Trophoblast cell (in vitro differentiated cells and primary cell): ENCODE measurements around the gene EFCAB10.

Experiments
- DNase-seq, 2 donors: peaks; one replicate each; pipeline ENCODE4 v3.0.0-alpha.2; 2016
- H2AFZ ChIP-seq: 2 replicates; pipeline ENCODE4 v1.6.1; 2013; ENCODE audit warnings: low read length, moderate library complexity, mild to moderate bottlenecking; ENCODE audit not compliant: insufficient read depth, poor library complexity
- H2AK5ac ChIP-seq: 2 replicates; pipeline ENCODE4 v1.6.1; 2013; ENCODE audit warnings: mild to moderate bottlenecking, low read length
- H2BK120ac ChIP-seq: 2 replicates; pipeline ENCODE4 v1.6.1; 2013; ENCODE audit warnings: low read length, mild to moderate bottlenecking, moderate library complexity; ENCODE audit not compliant: insufficient read depth, poor library complexity
- H2BK12ac ChIP-seq: 2 replicates; pipeline ENCODE4 v1.6.1; 2013; ENCODE audit warnings: mild to moderate bottlenecking, low read length, moderate library complexity
- H2BK5ac ChIP-seq: 2 replicates; pipeline ENCODE4 v1.6.1; 2013; ENCODE audit warnings: low read length, low read depth, moderate library complexity, mild to moderate bottlenecking; ENCODE audit not compliant: poor library complexity
- H3K14ac ChIP-seq: 2 replicates; pipeline ENCODE4 v1.6.1; 2013; ENCODE audit warnings: mild to moderate bottlenecking, low read length
- H3K18ac ChIP-seq: 2 replicates; pipeline ENCODE4 v1.6.1; 2013; ENCODE audit warnings: mild to moderate bottlenecking, low read length
- H3K23ac ChIP-seq: 2 replicates; pipeline ENCODE4 v1.6.1; 2013; ENCODE audit warnings: low read length
- H3K27ac ChIP-seq: 2 replicates; pipeline ENCODE4 v1.5.1; 2013; ENCODE audit warnings: low read depth, mild to moderate bottlenecking, inconsistent platforms, low read length, moderate library complexity
- H3K27me3 ChIP-seq: 2 replicates; pipeline ENCODE4 v1.6.1; 2013; ENCODE audit warnings: inconsistent platforms, mild to moderate bottlenecking, low read length, moderate library complexity; ENCODE audit not compliant: insufficient read depth
- H3K36me3 ChIP-seq, 2 experiments: 1 replicate in 1 of 2; 2 replicates in 1 of 2; pipeline ENCODE4 v1.6.1; 2013; ENCODE audit warnings: low read length in 2 of 2, mild to moderate bottlenecking in 2 of 2, moderate library complexity in 1 of 2; ENCODE audit not compliant: insufficient read depth in 2 of 2, control insufficient read depth in 1 of 2
- H3K4ac ChIP-seq: 2 replicates; pipeline ENCODE4 v1.6.1; 2013; ENCODE audit warnings: low read depth, mild to moderate bottlenecking, low read length, moderate library complexity
- H3K4me1 ChIP-seq, 2 experiments: 1 replicate in 1 of 2; 2 replicates in 1 of 2; pipeline ENCODE4 v1.6.1; 2013; ENCODE audit warnings: low read length in 2 of 2, mild to moderate bottlenecking in 2 of 2, moderate library complexity in 1 of 2; ENCODE audit not compliant: insufficient read depth in 2 of 2, control insufficient read depth in 1 of 2
- H3K4me2 ChIP-seq: 2 replicates; pipeline ENCODE4 v1.6.1; 2013; ENCODE audit warnings: inconsistent platforms, mild to moderate bottlenecking, low read length, moderate library complexity
- H3K4me3 ChIP-seq: 2 replicates; pipeline ENCODE4 v1.5.1; 2013; ENCODE audit warnings: mild to moderate bottlenecking, low read depth, low read length, inconsistent platforms
- H3K79me1 ChIP-seq: one replicate; pipeline ENCODE4 v1.6.1; 2013; ENCODE audit warnings: low read length
- H3K79me2 ChIP-seq: 2 replicates; pipeline ENCODE4 v1.6.1; 2013; ENCODE audit warnings: low read length, mild to moderate bottlenecking; ENCODE audit not compliant: control insufficient read depth, insufficient read depth, poor library complexity
- H3K9ac ChIP-seq: 2 replicates; pipeline ENCODE4 v1.6.1; 2013; ENCODE audit warnings: mild to moderate bottlenecking, low read length
- H3K9me3 ChIP-seq: 2 replicates; pipeline ENCODE4 v1.6.1; 2013; ENCODE audit warnings: low read depth, mild to moderate bottlenecking, control low read depth, inconsistent platforms, low read length; ENCODE audit not compliant: insufficient read depth
- H4K12ac ChIP-seq: 2 replicates; pipeline ENCODE4 v1.6.1; 2013; ENCODE audit warnings: low read depth, mild to moderate bottlenecking, low read length, moderate library complexity
- H4K8ac ChIP-seq: 2 replicates; pipeline ENCODE4 v1.6.1; 2013; ENCODE audit warnings: low read depth, mild to moderate bottlenecking, low read length, moderate library complexity
- H4K91ac ChIP-seq: one replicate; pipeline ENCODE4 v1.6.1; 2013; ENCODE audit warnings: low read depth, mild to moderate bottlenecking, low read length, moderate library complexity
- WGBS: extraction: QIAGEN DNeasy Blood & Tissue Kit; methylation state at CpG from one replicate; pipeline ENCODE4 v1.1.7; 2013; ENCODE audit warnings: missing lambda C conversion rate; ENCODE audit not compliant: insufficient read length, insufficient coverage; ENCODE audit errors: extremely low coverage; 5-methylcytosine and 5-hydroxymethylcytosine counted together

The EFCAB10 gene

GRCh38 chr7:105618016-105618296, 36.7 kb upstream of the EFCAB10 start:
- peaks cover 3 to 6% of the 10 kb centered on the region in 2 experiments for H3K36me3 ChIP-seq
- H3K23ac ChIP-seq: no peak overlapping the region
- H2BK5ac ChIP-seq: no peak overlapping the region
- H3K79me1 ChIP-seq: no peaks in the 10 kb centered on the region
- no CpG with 5 or more reads among the region's 5 CpGs for WGBS
- H3K79me2 ChIP-seq: no peaks in the 10 kb centered on the region
- H3K4me3 ChIP-seq: no peak overlapping the region
- no peak overlapping the region for H3K27ac ChIP-seq
- H3K4ac ChIP-seq: no peak overlapping the region
- H3K27me3 ChIP-seq: no peaks in the 10 kb centered on the region
- no peak overlapping the region for H4K12ac ChIP-seq
- H3K14ac ChIP-seq: no peak overlapping the region
- no peak overlapping the region for H3K18ac ChIP-seq
- H3K4me1 ChIP-seq: no peaks in the 10 kb centered on the region
- H2AK5ac ChIP-seq: no peak overlapping the region
- DNase-seq: no peak
- no peak overlapping the region for H2AFZ ChIP-seq
- H4K91ac ChIP-seq: no peak overlapping the region
- no peak overlapping the region for H3K4me2 ChIP-seq
- no peaks in the 10 kb centered on the region for H3K9me3 ChIP-seq
- H4K8ac ChIP-seq: no peak overlapping the region
- no peak overlapping the region for H2BK12ac ChIP-seq
- H3K9ac ChIP-seq: no peak overlapping the region
- no peak overlapping the region for H2BK120ac ChIP-seq

GRCh38 chr7:105617280-105618015, 36.2 kb upstream of the EFCAB10 start:
- no peak overlapping the region for H4K91ac ChIP-seq
- no peak for DNase-seq
- H3K27ac ChIP-seq: no peak overlapping the region
- no peak overlapping the region for H3K14ac ChIP-seq
- H3K36me3 ChIP-seq: peaks cover 3% of the 10 kb centered on the region in 2 experiments
- H4K8ac ChIP-seq: no peak overlapping the region
- no peak overlapping the region for H3K4me3 ChIP-seq
- no peaks in the 10 kb centered on the region for H3K9me3 ChIP-seq
- H3K9ac ChIP-seq: no peak overlapping the region
- WGBS: no CpG with 5 or more reads among the region's 14 CpGs
- H2AFZ ChIP-seq: no peak overlapping the region
- no peak overlapping the region for H3K18ac ChIP-seq
- H3K4me1 ChIP-seq: no peaks in the 10 kb centered on the region
- no peak overlapping the region for H2BK120ac ChIP-seq
- H2BK12ac ChIP-seq: no peak overlapping the region
- no peak overlapping the region for H4K12ac ChIP-seq
- no peaks in the 10 kb centered on the region for H3K79me1 ChIP-seq
- H3K4me2 ChIP-seq: no peak overlapping the region
- H3K23ac ChIP-seq: no peak overlapping the region
- no peak overlapping the region for H3K4ac ChIP-seq
- no peak overlapping the region for H2AK5ac ChIP-seq
- no peaks in the 10 kb centered on the region for H3K27me3 ChIP-seq
- H2BK5ac ChIP-seq: no peak overlapping the region
- no peaks in the 10 kb centered on the region for H3K79me2 ChIP-seq

DNA sequence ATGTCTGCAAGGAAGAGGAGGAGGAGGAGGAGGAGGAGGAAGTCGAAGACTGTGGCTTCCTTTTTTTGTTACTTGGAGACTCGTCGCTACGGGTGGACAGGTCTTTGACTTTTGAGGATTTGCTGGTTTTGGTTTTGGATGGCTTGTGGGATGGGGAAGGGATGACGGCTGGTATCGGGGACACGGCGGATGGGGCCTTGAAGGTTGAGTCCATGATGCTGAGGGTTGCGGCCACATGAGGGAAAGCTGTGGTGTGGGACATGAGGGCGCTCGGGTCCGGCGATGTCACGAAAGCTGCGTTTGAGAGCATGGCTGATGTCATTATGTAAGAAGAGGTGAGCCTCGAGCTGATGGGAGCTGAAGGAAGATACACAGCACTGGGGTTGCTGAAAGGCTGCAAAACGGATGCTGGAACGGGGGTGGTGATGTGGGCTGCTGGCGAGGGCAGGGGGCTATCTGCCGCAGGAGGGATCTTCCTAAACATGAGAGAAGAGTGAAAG, 33.1 kb upstream of the EFCAB10 start:
- H3K4me1 ChIP-seq: peaks cover 6 to 9% of the 10 kb centered on the region in 2 experiments
- H3K4me2 ChIP-seq: no peak overlapping the region
- peaks cover 3% of the 10 kb centered on the region in 2 experiments for H3K36me3 ChIP-seq
- H2AFZ ChIP-seq: no peak overlapping the region
- H2AK5ac ChIP-seq: no peak overlapping the region
- H3K9me3 ChIP-seq: no peaks in the 10 kb centered on the region
- H3K9ac ChIP-seq: no peak overlapping the region
- no peak overlapping the region for H3K18ac ChIP-seq
- no peak overlapping the region for H3K27ac ChIP-seq
- no peak overlapping the region for H2BK120ac ChIP-seq
- H2BK5ac ChIP-seq: no peak overlapping the region
- no peak overlapping the region for H3K14ac ChIP-seq
- no peaks in the 10 kb centered on the region for H3K79me2 ChIP-seq
- no CpG with 5 or more reads among the region's 20 CpGs for WGBS
- no peak overlapping the region for H4K12ac ChIP-seq
- no peak overlapping the region for H4K8ac ChIP-seq
- H3K23ac ChIP-seq: no peak overlapping the region
- no peak for DNase-seq
- H3K4ac ChIP-seq: no peak overlapping the region
- H2BK12ac ChIP-seq: no peak overlapping the region
- no peak overlapping the region for H4K91ac ChIP-seq
- no peak overlapping the region for H3K4me3 ChIP-seq
- H3K79me1 ChIP-seq: no peaks in the 10 kb centered on the region
- H3K27me3 ChIP-seq: no peaks in the 10 kb centered on the region

DNA sequence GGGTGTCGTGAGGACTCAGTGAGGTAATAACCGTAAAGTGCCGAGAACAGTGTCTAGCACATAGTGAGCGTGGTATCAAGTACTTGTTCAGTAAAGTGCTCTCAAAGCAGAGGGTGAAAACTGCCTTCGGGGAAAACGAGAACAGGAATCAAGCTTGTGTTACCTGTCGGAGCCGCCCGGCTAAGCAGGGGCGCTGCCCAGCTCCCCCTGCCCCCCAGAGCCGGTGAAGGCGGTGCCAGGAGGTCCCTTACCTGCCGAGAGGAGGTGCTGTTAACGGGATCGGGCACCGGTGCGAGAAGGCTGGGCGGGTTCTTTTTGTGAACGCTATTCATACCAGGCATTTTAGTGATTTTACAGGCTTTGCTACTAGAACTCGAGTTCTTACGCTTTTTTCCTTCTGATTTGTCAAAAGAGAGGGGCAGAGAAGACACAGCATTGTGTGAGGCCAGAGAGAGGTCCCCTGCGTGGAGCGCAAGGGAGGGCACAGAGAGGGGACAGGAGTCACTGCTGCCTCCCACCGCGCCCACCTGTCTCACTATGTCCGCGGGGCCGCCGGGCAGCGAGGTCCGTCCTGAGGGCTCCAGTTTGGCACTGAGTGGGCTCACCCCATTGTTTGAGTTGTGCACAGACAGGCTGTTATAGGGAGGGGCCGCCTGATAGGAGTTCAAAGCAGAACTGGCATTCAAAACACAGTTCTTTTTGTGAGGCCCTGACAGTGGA, 32.5 kb upstream of the EFCAB10 start:
- Histone ChIP-seq H3K36me3 (peaks cover 3% of the 10 kb centered on the region in 2 experiments), H3K79me2 (no peaks in the 10 kb centered on the region), H3K9ac (no peak overlapping the region), H3K4me2 (no peak overlapping the region), H2AFZ (no peak overlapping the region), H3K4me3 (no peak overlapping the region), H2AK5ac (no peak overlapping the region), H3K79me1 (no peaks in the 10 kb centered on the region), H3K14ac (no peak overlapping the region), H3K18ac (no peak overlapping the region), H3K9me3 (no peaks in the 10 kb centered on the region), H4K91ac (no peak overlapping the region), H3K23ac (no peak overlapping the region), H3K27ac (no peak overlapping the region), H3K27me3 (no peaks in the 10 kb centered on the region), H4K12ac (no peak overlapping the region), H2BK5ac (no peak overlapping the region), H3K4ac (no peak overlapping the region), H2BK120ac (no peak overlapping the region), H4K8ac (no peak overlapping the region), H2BK12ac (no peak overlapping the region), H3K4me1 (peaks cover 6 to 9% of the 10 kb centered on the region in 2 experiments)
- no CpG with 5 or more reads among the region's 32 CpGs for WGBS
- no peak for DNase-seq
